ENCODE data around the gene POR. TPM values are rescaled to one million over a fixed set of nuclear protein-coding genes. Genes with fewer than 3 reads are reported as not detected.
"Not testable (repeated sequence)": the region's sequence is repeated elsewhere in the genome, so short reads cannot be mapped to it uniquely, and the experiment has no call there.

POR gene
- total RNA-seq, 2 donors from 2014 or later = 31.6 to 42.7 TPM

DNA sequence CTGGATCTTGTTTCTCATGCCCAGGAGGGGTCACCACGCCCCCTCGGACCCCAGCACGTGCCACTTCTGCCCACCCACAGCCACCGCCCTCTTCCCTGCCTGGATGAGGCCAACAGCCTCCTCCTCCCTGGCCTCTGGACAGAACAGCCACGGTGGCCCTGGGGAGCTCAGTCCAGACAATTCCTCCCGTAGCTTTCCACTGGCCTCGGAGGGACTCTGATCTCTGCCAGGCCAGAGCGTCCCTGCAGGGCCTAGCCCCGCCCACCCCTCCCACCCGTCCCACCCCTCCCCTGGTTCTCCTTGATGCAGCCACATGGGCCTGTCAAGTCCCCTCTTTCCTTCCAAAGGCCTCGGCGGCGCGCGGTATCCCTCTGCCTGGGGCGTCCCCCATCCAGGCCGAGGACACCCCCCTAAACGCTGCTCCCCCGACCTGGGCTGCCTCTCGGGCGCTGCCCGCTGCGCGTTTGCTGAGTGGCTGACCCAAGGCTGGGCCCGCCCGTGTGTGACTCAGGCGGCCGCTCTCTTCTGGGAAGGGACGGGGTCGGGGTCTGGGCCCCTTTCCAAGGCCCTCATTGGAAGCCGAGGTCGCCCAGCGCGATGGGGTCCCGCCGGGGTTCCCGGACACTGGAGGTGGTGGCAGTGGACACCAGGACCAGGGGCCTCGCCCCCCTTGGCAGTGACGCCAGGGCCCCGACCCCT is 78.9 kb downstream of the POR start:
- Mint-ChIP-seq H3K9me3 (no peaks in the 10 kb centered on the region), H3K4me3 (peak overlapping the region; percentile 82 to 83), H3K36me3 (ENCODE audit: insufficient read depth in 2 of 2) (peaks cover 0 to 3% of the 10 kb centered on the region in 2 donors), H3K27ac (no peak overlapping the region), H3K4me1 (ENCODE audit: low read depth) (peaks cover 26% of the 10 kb centered on the region), H3K27me3 (ENCODE audit: low read depth) (no peaks in the 10 kb centered on the region)
- DNase-seq = peak; percentile 22
- ATAC-seq (replicated peaks in 1 of 2) = peak; percentile 19 to 35

DNA sequence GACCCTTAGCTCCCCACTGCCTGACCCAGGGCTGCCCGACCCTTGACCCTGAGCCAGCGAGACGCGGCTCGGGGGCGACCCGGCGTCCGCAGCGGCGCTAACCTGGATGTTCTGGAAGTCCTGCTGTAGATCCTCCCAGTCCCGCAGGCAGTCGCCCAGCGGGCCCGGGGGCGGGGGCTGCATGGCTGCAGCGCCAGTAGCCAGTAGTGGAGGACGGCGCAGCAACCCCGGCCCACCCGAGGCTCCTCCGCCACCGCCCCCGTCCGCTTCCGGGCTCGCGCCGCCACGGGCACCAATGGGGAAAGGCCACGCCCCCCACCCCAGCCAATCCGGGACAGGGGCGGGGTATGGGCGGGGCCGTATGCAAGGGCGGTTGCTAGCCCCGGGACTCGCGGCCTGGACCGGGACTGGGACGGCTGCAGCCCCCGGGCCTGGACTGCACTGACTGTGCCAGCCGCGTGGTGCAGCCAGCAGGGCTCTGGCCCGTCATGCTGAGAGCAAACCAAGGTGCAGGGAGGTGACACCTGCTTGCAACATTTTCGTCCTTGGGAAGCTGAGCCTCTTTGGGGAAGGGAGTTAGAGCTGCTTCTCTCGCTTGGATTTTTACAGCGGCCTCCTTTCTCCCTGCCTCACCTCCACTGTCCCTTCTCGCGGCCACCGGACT is 79.6 kb downstream of the POR start, which contains the start of gene TMEM120A:
Gene TMEM120A, minus strand, starts transcription at position 208 of the 664 bp plus-strand sequence. Its CDS starts 25 bp downstream, at position 183.
- peaks cover 25% of the 10 kb centered on the region for H3K4me1 Mint-ChIP-seq (ENCODE audit: low read depth)
- peak within 1 kb of the TSS; percentile 82 to 83 for H3K4me3 Mint-ChIP-seq
- DNase-seq (peak; percentile 97 to 98), ATAC-seq (replicated peaks in 1 of 2) (peak; percentile 97 to 98)
- H3K36me3 Mint-ChIP-seq (ENCODE audit: insufficient read depth in 2 of 2) = peaks cover 0 to 3% of the 10 kb centered on the region in 2 donors
- no peak within 1 kb of the TSS for H3K27ac Mint-ChIP-seq
- no peaks in the 10 kb centered on the region for H3K9me3 Mint-ChIP-seq
- no peaks in the 10 kb centered on the region for H3K27me3 Mint-ChIP-seq (ENCODE audit: low read depth)

- DNase-seq = no peak
- ATAC-seq (replicated peaks in 1 of 2) = no peak
- Mint-ChIP-seq H3K36me3 (ENCODE audit: insufficient read depth in 2 of 2) (peaks cover 0 to 3% of the 10 kb centered on the region in 2 donors), H3K27me3 (ENCODE audit: low read depth) (no peaks in the 10 kb centered on the region), H3K27ac (no peak overlapping the region), H3K9me3 (no peaks in the 10 kb centered on the region), H3K4me3 (peak overlapping the region; percentile 82 to 83), H3K4me1 (ENCODE audit: low read depth) (peaks cover 19% of the 10 kb centered on the region)
Observed at GRCh38 chr7:75995052-75995471, 80.1 kb downstream of the POR start.

DNA sequence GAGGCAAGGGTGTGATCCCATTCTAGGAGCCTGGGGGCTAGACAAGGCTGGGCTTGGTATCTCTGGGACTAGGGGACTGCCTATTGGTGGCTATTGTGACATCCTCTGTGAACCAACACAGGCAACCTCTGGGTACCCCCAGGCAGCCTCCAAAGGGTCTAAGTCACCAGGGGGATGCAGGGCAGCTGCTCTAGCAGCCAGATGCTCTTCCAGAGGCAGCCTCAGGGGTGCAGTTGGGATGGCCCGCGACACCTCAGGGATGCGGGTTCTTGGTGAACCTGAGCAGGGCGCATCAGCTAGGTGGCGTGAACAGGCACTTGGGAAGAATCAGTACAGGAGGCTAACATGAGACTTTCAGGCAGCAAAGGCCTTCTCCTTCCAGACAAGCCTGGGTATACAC is 81.0 kb downstream of the POR start:
- Mint-ChIP-seq H3K9me3 (no peaks in the 10 kb centered on the region), H3K27me3 (ENCODE audit: low read depth) (no peaks in the 10 kb centered on the region), H3K36me3 (ENCODE audit: insufficient read depth in 2 of 2) (peaks cover 0 to 3% of the 10 kb centered on the region in 2 donors), H3K27ac (no peak overlapping the region), H3K4me1 (ENCODE audit: low read depth) (peaks cover 15% of the 10 kb centered on the region), H3K4me3 (no peak overlapping the region)
- ATAC-seq (replicated peaks in 1 of 2) (no peak), DNase-seq (no peak)

GRCh38 chr7:75996476-75996875 is 81.5 kb downstream of the POR start:
- H3K36me3 Mint-ChIP-seq (ENCODE audit: insufficient read depth in 2 of 2) = peaks cover 0 to 3% of the 10 kb centered on the region in 2 donors
- DNase-seq (no peak), ATAC-seq (replicated peaks in 1 of 2) (no peak)
- H3K27ac Mint-ChIP-seq = no peak overlapping the region
- no peak overlapping the region for H3K4me3 Mint-ChIP-seq
- no peaks in the 10 kb centered on the region for H3K9me3 Mint-ChIP-seq
- H3K27me3 Mint-ChIP-seq (ENCODE audit: low read depth) = no peaks in the 10 kb centered on the region
- H3K4me1 Mint-ChIP-seq (ENCODE audit: low read depth) = peaks cover 15% of the 10 kb centered on the region

- DNase-seq = no peak
- Mint-ChIP-seq H3K36me3 (ENCODE audit: insufficient read depth in 2 of 2) (peaks cover under 1 to 4% of the 10 kb centered on the region in 2 donors), H3K27me3 (ENCODE audit: low read depth) (no peaks in the 10 kb centered on the region), H3K9me3 (no peaks in the 10 kb centered on the region), H3K27ac (no peak overlapping the region), H3K4me1 (ENCODE audit: low read depth) (peaks cover 12% of the 10 kb centered on the region), H3K4me3 (no peak overlapping the region)
- no peak for ATAC-seq (replicated peaks in 1 of 2)
Observed at GRCh38 chr7:75998038-75998437, 83.1 kb downstream of the POR start.

DNA sequence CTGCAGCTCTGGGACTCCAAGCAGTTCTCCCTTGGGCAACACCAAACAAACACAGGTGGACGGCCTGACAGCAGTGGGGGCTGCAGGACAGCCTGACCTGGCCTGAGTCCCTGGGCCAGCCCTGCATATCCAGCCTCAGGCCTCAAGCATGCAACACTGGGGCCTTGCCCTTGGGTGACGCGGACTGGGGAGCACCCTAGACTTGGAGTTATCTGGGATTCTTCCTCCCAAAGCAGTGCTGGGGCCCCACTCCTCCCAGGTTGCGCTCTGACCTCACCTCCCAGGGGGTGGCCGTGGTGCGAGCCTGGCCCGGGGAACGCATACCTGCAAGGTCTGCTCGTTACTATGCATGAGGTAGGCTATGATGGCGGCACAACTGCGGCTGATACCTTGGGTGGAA is 85.6 kb downstream of the POR start:
- no peaks in the 10 kb centered on the region for H3K27me3 Mint-ChIP-seq (ENCODE audit: low read depth)
- H3K4me1 Mint-ChIP-seq (ENCODE audit: low read depth) = peaks cover 10% of the 10 kb centered on the region
- no peaks in the 10 kb centered on the region for H3K9me3 Mint-ChIP-seq
- ATAC-seq (replicated peaks in 1 of 2) (peak in 1 of 2 donors; percentile 9), DNase-seq (no peak)
- H3K27ac Mint-ChIP-seq = no peak overlapping the region
- no peak overlapping the region for H3K4me3 Mint-ChIP-seq
- peaks cover 5 to 8% of the 10 kb centered on the region in 2 donors for H3K36me3 Mint-ChIP-seq (ENCODE audit: insufficient read depth in 2 of 2)

GRCh38 chr7:76002139-76002538 is 87.2 kb downstream of the POR start:
- ATAC-seq (replicated peaks in 1 of 2) = no peak
- no peaks in the 10 kb centered on the region for H3K27me3 Mint-ChIP-seq (ENCODE audit: low read depth)
- DNase-seq = no peak
- H3K4me3 Mint-ChIP-seq = no peak overlapping the region
- H3K4me1 Mint-ChIP-seq (ENCODE audit: low read depth) = peaks cover 5% of the 10 kb centered on the region
- peaks cover 5 to 8% of the 10 kb centered on the region in 2 donors for H3K36me3 Mint-ChIP-seq (ENCODE audit: insufficient read depth in 2 of 2)
- H3K27ac Mint-ChIP-seq = no peak overlapping the region
- no peaks in the 10 kb centered on the region for H3K9me3 Mint-ChIP-seq

- DNase-seq = no peak
- Mint-ChIP-seq H3K4me1 (ENCODE audit: low read depth) (peaks cover 4% of the 10 kb centered on the region), H3K36me3 (ENCODE audit: insufficient read depth in 2 of 2) (peaks cover 2 to 8% of the 10 kb centered on the region in 2 donors), H3K27ac (no peak overlapping the region), H3K9me3 (no peaks in the 10 kb centered on the region), H3K4me3 (no peak overlapping the region), H3K27me3 (ENCODE audit: low read depth) (no peaks in the 10 kb centered on the region)
- ATAC-seq (replicated peaks in 1 of 2) = peak in 1 of 2 donors; percentile 54
Observed at GRCh38 chr7:76002822-76003221, 87.9 kb downstream of the POR start.

DNA sequence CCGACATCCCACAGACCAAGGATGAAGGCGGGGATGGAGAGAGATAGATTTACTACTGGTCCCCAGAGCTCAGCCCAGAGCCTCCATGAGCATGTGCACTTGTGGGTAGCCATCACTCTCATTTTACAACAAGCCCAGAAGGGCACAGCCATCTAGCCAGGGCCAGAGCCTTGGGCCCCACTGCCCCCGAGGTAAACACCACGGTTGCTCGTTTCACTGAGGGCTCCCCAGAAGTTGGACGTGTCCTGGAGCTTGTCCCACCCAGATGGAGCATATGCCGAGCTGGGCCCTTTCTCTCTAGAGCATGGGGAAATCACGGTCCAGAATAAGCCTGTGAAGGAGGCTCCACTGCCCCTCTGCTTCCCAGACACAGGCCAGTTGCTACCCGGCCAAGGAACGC is 88.4 kb downstream of the POR start:
- Mint-ChIP-seq H3K4me3 (no peak overlapping the region), H3K9me3 (no peaks in the 10 kb centered on the region), H3K27ac (no peak overlapping the region), H3K36me3 (ENCODE audit: insufficient read depth in 2 of 2) (peaks cover 2 to 8% of the 10 kb centered on the region in 2 donors), H3K27me3 (ENCODE audit: low read depth) (no peaks in the 10 kb centered on the region), H3K4me1 (ENCODE audit: low read depth) (peaks cover 10% of the 10 kb centered on the region)
- DNase-seq = no peak
- ATAC-seq (replicated peaks in 1 of 2) = peak in 1 of 2 donors; percentile 9

- H3K27ac Mint-ChIP-seq; ATAC-seq (replicated peaks in 1 of 2); H3K4me3 Mint-ChIP-seq; H3K9me3 Mint-ChIP-seq; H3K27me3 Mint-ChIP-seq (ENCODE audit: low read depth); DNase-seq; H3K36me3 Mint-ChIP-seq (ENCODE audit: insufficient read depth in 2 of 2): not testable (repeated sequence)
- peaks cover 26% of the 10 kb centered on the region for H3K4me1 Mint-ChIP-seq (ENCODE audit: low read depth)
Observed at GRCh38 chr7:76005004-76005403, 90.0 kb downstream of the POR start.

- Mint-ChIP-seq H3K27me3 (ENCODE audit: low read depth) (peaks cover 13% of the 10 kb centered on the region), H3K27ac (no peak overlapping the region), H3K4me3 (peak overlapping the region; percentile 66 to 70), H3K4me1 (ENCODE audit: low read depth) (peaks cover 43% of the 10 kb centered on the region), H3K9me3 (no peaks in the 10 kb centered on the region), H3K36me3 (ENCODE audit: insufficient read depth in 2 of 2) (peaks cover 0 to 11% of the 10 kb centered on the region in 2 donors)
- ATAC-seq (replicated peaks in 1 of 2) (peak; percentile 42 to 59), DNase-seq (peak; percentile 33 to 42)
Observed at GRCh38 chr7:76008156-76008687, 93.3 kb downstream of the POR start.
